ENCODE measurements around the gene FAM20C.

FAM20C gene

DNA sequence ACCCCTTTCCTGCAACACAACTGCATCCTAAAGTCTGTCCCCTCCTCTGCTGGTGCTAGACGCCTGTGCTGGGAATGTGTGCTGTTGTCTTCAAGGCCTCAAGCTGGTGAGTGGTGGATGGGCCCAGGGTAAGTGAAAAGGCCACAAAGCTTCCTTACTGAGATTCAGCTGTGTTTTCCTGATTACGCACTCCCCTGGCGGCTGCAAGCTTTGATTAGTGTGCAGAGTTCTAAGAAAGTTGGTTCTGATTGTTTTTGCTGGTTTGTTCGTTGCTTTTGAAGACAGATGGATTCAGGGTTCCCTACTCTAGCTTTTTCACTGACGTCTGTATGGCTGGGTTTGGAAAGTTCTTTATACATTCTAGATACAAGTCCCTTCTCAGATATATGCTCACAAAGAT lies 85.7 kb downstream of the FAM20C start:
- no peak for DNase-seq

DNA sequence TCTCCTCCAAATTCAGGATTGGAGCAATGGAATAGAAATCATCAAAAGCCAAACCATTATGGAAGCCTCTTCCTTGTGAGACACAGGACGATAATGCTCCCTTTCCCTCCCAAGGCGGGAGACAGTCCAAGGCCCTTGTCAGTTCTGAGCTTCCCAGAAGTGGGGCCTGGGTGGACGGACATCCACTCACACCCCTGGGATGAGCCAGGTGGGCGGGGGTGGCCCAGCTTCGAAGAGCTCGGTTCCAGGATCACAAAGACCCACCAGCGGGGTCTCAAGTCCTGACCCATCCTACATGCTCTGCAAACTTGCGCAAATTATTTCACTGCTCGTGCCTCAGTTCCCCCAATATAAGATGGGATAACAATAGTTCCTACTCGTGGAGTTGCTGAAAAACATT lies 87.5 kb downstream of the FAM20C start:
- DNase-seq, result no peak

DNA sequence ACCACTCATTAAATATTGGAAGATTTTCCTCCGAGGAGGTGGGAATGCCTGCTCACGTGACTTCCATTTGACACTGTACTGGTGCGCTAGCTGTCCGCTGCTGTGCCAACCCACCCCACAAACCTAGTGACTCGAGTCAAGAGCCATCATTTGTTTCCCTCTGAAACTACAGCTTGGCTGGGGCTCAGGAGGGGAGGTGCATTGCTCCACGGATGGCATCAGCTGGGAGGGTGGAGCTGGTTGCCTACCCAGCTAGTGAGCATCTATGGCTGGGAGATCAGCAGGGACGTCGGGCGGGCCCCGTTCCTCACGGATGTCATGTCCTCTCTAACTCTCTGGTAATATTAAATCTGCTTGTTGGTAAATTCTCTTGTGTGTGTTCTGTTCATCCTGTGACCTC lies 88.1 kb downstream of the FAM20C start:
- DNase-seq, result no peak

DNA sequence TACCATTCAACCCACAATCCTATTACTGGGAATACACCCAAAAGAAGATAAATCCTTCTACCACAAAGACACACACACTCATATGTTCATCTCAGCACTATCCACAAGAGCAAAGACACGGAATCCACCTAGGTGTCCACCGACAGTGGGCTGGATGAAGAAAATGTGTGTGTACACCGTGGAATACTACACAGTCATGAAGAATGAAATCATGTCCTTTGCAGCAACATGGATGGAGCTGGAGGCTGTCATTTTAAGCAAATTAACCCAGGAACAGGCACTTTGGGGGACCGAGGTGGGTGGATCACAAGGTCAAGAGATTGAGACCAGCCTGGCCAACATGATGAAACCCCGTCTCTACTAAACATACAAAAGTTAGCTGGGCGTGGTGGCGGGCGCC lies 89.3 kb downstream of the FAM20C start:
- DNase-seq, result no peak

DNA sequence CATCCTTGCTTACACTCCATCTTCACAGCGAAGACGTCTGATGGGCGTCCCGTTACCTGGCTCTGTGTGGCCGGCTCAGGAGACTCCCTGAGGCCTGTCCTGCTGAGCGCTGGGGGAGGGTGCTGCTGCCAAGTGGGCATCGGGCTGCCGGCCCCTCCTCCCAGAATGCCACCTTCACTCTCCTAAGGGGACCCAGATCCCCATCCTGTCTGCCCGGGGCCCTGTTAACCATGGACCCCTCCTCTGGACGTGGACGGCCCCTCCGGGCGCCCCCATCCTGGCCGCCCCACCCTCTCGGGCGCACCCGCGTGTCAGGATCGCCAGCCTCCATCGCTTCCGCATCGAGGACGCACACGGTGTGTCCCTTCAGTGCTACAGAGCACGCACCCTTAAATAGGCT lies 90.2 kb downstream of the FAM20C start:
- no peak for DNase-seq

DNA sequence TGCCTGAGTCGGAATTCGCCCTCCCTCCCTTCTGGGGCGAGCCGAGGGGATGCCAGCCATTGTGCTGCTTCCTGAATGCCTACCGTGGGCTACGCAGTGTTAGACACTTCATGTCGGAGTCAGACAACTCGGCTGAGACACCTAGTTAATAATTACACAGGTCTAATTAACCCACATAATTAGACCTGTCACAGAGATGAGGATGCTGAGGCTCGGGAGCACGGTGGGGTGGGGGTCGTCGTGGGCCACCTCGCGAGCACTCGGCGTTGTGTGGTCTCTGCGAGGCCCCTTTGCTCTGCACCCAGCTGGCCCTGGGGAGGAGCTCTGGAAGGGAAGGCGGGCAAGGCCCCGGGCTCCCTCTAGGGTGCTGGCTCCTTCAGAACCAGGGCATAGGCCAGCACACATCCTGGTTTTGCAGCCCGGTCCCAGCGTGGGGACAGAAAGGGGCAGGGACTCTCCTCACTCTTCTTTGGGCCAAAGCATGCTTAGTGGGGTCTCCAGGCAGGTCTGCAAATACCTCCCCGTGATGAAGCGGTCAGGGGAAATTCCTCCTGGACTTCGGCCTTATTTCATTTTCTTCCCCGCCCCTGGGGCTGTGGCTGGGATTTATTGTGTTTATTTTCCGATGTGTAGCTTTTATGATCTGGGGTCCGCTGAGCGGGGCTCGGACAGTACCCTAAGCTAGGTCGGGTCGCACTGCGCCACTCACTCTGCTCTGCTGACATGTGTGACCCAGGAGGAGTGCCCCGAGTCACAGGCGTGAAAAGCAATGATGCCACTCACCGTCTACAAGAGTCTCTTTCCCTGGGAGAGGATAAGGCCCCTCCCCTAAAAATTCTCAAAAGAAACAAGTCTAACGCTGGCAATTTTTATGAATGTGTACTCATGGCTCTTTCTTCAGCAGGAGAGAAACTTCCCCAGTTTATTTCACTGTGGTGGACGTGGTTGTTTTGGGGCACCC lies 92.7 kb downstream of the FAM20C start:
- no peak for DNase-seq

DNA sequence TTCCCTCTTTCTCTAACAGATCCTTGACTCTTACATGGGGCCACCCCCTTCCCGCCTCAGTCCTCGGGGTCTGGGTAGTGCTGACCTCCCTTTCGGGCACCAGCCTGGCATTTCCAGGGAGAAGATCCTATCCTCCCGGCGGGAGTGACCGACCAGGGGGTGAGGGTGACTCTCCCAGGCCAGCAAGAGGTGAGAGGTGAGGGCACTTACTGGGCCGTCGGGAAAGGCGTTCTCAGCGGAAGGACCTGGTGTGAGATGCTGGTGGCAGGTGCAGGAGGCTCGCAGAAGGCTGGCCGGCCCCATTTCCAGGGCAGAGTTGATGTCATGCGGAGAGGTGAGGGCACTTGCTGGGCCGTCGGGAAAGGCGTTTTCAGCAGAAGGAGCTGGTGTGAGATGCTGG lies 93.4 kb downstream of the FAM20C start:
- no peak for DNase-seq

DNA sequence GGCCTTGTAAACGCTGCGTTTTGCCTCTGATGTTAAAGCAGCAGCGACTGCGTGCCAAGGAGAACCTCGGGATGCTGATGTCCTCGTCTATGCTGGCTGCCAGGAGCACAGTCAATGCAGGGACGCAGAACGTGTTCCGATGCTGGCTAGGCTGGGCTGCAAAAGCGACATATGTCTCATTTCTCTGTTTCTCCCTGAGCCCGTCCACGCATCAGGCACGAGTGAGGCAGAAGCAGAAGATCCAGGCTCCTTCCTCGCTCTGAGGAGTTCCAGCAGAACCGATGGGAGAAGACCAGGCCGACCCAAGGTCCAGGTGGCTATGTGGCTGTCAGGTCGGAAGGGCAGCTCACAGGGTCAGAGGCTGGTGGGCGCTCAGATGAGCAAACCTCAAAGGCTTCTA lies 93.9 kb downstream of the FAM20C start:
- DNase-seq, result no peak

DNA sequence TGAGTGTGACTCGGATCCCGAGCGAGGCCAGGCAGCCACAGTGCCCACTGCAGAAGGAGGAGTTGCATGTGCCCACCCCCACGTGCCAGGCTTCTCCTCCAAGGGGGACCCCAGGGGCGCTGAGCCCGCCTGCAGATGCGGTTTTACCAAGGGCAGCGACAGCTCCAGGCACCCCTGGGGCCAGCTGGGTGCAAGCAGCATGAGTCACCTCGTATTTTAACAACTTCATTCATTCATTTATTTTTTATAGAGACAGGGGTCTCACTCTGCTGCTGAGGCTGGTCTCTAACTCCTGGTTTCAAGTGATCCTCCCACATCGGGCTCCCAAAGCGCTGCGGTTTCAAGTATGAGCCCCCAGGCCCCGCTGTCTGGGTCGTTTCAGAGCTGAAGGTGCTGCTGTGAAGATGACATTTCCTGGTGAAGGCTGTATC lies 96.3 kb downstream of the FAM20C start:
- no peak for DNase-seq

DNA sequence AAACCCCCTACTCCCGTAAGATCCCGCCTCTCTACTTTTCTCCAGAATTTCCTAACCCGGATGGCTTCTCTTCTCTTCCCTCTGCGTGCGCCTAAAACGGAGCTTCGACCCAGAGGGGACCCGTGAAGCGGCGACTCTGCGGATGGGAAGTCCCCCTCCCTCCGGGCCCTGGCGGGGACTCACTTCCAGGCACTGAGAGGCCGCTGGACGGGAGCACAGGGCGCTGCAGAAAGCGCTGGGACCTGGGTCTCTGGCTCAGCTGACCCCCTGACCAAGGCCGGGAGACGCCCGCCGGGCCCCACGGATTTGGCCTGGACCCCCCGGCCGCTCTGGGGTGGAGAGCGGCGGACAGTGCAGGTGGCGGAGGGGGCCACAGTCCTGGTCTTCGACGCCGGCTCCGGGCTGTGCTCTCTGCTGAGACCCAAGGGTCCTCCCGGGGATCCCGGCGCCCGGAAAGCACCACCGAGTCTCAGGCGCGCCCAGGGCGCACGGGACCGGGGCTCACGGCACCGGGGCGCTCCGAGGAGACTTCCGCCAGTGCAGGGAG lies 96.9 kb downstream of the FAM20C start:
- no peak for DNase-seq

DNA sequence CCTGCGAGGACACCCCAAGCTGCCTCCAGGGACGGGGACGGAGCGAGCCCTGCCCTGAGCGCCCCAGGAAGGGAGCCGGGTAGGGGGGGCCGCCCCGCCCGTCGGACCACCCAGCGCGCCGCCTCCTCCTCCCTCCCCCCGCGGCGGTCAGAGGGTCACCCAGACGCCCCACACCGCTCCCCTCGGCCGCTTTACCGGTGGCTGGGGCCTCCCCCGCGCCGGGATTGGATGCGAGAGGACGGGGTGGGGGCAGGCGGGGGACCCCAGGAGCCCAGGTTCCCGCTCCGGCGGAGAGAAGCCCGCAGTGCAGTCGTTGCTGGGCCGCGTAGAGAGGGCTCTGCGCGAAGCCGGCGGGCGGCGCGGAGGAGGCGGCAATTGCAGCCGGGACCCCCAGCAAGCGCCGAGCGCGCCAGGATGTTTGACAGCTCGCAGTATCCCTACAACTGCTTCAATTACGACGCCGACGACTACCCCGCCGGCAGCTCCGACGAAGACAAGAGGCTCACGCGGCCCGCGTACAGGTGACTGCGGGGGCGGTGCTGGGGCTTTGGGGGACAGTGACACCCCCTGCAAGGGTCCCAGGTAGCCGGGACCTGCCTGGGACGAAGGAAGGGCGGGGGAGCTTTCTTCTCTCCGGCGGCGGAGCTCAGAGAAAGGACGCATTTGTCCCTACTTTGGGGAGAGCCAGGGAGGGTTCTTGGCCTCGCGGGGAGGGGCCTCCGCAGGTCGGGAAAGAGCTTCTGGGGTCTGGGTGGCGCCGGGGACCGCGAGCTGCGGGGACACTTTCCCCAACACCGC lies 97.6 kb downstream of the FAM20C start, which contains the start of gene FOXL3:
Gene FOXL3, plus strand, starts transcription at position 415 of the 798 bp plus-strand sequence. Its CDS starts 0 bp downstream, at position 415.
- DNase-seq, result no peak

DNA sequence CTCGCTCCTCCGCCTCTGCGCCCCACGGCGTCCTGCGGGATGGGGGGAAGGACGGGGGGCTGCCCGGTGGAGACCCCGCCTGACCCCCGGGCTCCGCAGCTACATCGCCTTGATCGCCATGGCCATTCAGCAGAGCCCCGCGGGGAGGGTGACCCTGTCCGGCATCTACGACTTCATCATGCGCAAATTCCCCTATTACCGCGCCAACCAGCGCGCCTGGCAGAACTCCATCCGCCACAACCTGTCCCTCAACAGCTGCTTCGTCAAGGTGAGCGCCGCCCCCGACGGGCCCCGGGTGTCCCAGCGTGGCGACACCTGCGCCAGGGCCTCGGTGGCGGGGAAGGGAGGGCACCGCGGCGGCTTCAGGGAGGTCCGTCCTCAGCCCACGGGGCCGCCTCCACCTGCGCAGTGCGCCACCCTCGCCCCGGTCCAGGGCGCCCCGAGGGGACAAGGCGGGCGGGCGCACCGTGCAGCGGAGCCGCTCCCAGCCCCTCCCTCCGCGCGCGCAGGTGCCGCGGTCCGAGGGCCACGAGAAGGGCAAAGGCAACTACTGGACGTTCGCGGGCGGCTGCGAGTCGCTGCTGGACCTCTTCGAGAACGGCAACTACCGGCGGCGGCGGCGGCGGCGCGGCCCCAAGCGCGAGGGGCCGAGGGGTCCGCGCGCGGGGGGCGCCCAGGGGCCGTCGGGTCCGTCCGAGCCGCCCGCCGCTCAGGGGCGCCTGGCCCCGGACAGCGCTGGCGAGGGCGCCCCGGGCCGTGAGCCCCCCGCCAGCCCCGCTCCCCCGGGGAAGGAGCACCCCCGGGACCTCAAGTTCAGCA lies 98.4 kb downstream of the FAM20C start:
- DNase-seq, result no peak

DNA sequence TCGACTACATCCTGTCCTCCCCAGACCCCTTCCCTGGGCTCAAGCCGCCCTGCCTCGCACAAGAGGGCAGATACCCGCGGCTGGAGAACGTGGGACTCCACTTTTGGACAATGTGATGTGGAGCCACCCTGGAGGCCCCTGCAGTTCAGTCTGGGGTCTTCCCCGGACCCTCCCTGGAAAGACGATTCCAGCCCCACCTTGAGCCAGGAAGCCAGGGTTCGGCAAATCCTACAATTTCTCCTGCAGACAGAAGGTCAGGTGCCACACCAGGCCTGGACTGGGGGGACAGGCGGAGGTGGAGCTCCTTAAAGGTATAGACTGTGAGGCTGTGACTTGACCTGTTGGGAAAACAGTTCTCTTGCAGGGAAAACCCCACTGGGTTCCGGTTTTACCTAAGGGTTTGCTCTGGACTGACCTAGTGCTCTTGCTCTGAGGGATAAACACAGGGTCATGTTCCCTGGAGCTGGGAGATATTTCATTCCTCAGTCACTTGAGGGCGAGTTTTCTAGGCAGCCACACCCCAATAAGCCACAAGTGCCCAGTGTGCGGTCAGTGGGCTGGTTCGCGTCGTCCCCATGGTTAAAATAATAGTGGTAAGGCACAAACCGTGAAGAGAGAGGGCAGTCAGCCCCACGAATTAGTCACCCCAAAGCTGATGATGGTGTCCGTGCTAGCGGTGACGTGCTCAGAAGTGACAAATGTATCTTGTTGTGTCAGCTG lies 99.2 kb downstream of the FAM20C start:
- no peak for DNase-seq

DNA sequence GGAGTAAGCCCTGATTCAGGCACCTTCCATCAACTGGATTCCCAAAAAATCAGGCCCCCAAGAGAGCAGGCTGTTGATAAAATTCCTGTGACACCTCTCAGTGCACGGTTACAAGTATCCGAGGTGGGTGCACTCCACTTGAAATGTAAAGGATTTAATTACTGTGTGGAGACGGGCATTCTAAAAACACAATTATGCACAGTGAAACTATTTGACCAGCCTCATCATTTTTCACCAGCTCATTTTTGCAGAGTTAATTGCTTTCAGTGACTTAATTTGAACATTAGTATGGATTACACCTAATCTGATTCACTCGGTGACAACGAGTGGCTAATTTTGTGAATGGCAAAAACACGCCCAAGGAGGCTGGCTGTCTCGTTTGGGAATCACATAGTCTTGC lies 99.9 kb downstream of the FAM20C start:
- no peak for DNase-seq

DNA sequence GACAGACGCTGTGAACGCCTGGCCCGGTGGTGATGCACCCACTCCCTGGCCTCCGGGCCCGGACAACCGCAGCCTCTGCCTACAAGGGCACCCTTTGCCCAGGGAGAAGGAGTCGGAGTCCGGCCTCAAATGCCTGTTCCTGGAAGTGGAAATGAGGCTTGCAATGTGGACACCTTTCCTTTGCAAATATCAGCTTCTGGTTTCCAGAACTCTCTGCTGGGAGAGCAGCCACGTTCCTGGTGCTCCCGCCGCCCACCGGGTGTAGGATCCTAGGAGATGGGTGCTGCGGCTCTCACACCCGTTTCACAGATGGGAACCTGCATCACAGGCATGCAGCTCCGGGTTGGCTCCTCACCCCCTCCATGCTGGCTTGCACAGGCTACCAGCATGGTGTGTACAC lies 100.5 kb downstream of the FAM20C start:
- DNase-seq, result no peak

DNA sequence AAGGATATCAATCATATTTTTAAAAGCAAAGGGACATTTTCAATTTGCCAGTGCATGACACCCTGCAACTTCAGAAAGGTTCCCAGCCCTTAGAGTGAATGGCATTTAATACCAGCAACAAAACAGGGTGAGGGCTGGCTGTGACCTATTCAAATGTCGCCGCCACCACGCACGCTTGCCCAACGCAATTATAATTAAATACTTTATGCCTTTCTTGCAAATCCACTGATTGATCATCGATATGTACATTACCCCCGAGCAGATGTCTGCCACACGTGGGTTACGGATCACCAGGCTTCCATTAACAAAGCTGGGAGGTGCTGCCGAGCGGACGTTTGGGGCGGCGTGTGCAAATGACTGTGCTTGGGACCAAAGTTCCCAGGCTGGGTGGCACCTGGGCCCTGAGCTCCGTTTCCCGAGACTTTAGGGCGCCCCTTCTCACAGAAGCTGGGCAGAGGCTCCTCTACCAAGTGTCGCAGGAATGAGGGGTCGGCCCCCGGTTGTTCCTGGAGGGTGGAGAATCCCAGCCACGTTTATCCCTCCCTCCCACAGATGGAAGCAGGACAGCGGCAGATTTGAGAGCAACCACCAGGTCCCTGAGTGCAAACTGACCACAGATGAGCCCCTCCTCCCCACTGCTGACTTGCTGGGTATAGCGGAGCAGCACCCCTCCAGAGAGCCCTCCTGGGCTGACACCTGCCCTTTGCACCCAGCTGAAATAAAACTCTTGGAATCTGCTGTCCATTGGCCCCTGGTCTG lies 101.5 kb downstream of the FAM20C start:
- no peak for DNase-seq

DNA sequence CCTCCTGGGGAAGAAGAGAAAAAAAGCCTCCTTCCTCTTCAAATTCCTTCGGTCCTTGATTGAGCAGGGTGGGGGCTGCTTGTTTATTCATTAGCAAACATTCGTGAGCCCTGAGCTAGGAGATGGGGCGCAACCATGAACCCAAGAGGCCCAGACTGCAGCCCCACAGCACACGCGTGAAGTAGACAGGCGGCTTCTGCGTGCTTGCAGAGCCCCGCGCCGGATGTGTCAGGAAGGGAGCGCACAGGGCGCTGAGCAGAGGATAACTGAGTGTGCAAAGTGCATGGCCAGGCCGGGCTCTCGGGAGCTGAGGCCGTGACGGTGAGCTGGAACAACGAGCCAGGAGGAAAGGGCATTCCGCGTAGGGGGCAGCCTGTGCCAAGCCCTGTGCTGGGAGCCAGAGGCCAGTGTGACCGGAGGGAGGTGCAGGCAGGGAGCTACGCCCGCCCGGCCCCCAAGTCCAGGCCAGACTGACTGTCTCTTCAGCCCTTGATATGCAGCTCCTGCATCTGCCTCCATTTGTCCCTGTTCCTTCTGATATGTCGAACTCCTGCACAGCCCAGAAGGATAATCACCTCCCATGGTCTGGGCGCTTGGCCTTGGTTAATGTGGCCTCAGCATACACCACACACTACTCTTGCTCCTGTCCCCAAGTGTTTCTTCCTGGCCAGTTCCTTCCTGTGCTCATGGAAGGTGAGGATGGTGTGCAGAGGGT lies 102.2 kb downstream of the FAM20C start:
- DNase-seq, result no peak

DNA sequence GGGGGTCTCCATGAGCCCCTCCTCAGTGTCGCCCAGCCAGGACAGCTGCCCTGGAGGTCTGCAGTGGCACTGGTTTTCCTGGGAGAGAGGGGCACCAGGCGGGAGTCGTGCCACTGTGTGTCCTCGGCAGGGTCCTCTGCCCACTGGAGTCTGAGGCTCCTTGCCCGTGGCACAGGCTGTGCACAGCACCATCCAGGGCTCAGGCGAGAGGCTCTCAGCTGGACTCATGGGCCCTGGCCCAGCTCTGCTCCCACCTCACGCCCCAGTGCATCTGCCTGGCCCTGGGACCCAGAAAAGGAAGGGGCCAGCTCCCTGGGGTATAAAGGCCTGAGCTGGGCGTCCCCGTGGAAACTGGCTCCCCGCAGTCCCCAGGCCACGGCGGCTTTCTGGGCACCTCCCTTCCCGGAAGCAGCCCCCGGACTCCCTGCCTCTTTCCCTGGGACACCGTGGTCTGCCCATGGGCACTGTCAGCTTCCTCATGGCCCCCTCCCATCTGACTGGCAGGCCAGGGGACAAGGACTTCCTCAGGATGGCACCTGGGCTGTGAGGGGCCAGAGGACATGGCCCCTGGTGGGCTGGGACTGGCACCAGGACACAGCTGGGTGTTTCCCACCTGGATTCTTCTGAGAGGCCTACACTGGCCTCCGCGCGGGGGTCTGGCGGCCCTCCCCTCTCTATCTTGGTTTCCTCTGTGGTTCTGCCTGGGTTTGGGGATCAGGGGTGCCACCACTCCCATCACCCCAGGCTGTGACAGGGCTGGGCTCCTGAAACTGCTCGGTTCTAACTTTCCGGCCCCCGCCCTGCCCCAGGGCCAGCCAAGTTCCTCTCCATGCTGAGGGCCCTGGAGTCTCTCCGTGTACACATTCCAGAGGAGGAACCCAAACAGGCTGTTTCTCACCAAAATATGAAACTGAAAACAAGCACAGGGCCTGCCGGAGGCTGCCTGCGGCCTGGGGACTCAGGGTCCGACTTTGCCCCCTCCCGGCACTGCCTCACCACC lies 103.1 kb downstream of the FAM20C start:
- no peak for DNase-seq

DNA sequence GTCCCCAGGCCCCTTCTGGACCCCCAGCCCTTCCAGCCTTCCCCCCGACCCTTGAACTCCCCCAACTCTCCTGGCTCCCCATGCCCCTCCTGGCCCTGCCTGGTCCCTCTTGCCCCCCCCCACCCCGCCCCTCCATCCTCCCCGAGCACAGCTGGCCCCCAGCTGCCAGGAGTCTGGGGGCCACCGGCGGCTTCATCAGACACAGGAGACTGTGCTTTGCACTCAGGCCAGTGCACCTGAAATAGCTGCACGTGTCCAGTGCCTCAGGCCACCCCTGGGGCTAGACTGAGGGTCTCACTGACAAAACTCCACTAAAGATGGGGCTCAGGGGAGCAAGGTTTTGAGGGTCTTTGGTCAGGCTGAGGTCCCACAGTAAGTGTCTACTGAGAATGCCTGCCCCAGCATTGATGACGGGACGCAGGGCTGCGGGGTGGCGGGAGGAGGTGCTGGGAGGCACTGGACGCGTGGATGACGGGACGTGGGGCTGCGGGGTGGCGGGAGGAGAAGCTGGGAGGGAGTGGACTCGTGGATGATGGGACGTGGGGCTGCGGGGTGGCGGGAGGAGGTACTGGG lies 104.1 kb downstream of the FAM20C start:
- DNase-seq, result no peak

Data from stimulated activated CD4-positive, alpha-beta T cell treated with anti-CD3 and anti-CD28 coated beads, Interleukin-4, amount 100 ng/mL, for 24 hours (primary cell).